Measurements from ENCODE around the gene FAM76A.

- no peak for TF ChIP-seq POLR2AphosphoS5 (IDR thresholded peaks at IDR 0.05)
- no peak for TF ChIP-seq CTCF (IDR thresholded peaks at IDR 0.05)
- no peak for TF ChIP-seq EP300 (IDR thresholded peaks at IDR 0.05; ENCODE audit: low read depth)
Measured at GRCh38 chr1:27755865-27756264, 30.1 kb downstream of the FAM76A start.

All from transverse colon (tissue), 4 donors.